ENCODE results near the gene IGSF3.

The IGSF3 gene

DNA sequence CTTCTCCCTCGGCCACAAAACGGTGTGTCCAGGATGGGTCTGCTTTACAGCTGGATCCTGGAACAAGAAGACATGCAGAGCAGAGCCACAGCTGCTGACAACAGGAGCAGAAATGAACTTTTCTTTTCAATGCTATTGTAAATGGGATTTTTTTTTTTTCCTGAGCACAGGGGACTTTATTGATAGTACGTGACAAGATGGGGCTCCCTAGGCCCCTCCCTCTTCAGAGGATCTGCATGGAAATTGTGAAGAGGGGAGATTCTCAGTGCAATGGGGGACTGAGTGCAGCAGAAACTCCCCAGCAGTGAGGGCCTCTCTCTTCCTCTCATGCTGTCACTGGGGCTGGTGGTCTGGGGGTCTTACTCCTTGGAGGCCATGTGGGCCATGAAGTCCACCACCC is 45.9 kb upstream of the IGSF3 start:
- no peaks in the 10 kb centered on the region for H3K9me3 ChIP-seq (ENCODE audit: insufficient read depth, low read length, severe bottlenecking)
- no peak overlapping the region for H3K4me3 ChIP-seq (ENCODE audit: low read depth in 1 of 2, low read length in 2 of 2)
- TF ChIP-seq EZH2 (IDR thresholded peaks at IDR 0.05; ENCODE audit: borderline replicate concordance, low read depth, low read length, severe bottlenecking), result no peak
- no peak for TF ChIP-seq CTCF (IDR thresholded peaks at IDR 0.05; ENCODE audit: borderline replicate concordance, extremely low read depth, low read length, poor library complexity, severe bottlenecking)
- H3K79me2 ChIP-seq (ENCODE audit: insufficient read depth, low read length), result no peaks in the 10 kb centered on the region
- DNase-seq (no peak), ATAC-seq (ENCODE audit: insufficient read depth, low read depth) (no peak)
- H4K20me1 ChIP-seq (ENCODE audit: insufficient read depth, low read length), result no peaks in the 10 kb centered on the region
- H3K4me2 ChIP-seq (ENCODE audit: insufficient read depth, low read length), result no peak overlapping the region
- 0 out of 2 replicates have a peak, but pooled peaks cover 3% of the 10 kb centered on the region for H3K4me1 ChIP-seq (ENCODE audit: insufficient read depth, low read length)
- no peak overlapping the region for H3K9ac ChIP-seq (ENCODE audit: low read depth, low read length)
- no peaks in the 10 kb centered on the region for H3K27me3 ChIP-seq (ENCODE audit: insufficient read depth, low read length, poor library complexity)
- no peaks in the 10 kb centered on the region for H3K36me3 ChIP-seq (ENCODE audit: insufficient read depth, low read length)
- H3K27ac ChIP-seq (ENCODE audit: low read length), result no peak overlapping the region
- no peak overlapping the region for H2AFZ ChIP-seq (ENCODE audit: low read depth, low read length)

DNA sequence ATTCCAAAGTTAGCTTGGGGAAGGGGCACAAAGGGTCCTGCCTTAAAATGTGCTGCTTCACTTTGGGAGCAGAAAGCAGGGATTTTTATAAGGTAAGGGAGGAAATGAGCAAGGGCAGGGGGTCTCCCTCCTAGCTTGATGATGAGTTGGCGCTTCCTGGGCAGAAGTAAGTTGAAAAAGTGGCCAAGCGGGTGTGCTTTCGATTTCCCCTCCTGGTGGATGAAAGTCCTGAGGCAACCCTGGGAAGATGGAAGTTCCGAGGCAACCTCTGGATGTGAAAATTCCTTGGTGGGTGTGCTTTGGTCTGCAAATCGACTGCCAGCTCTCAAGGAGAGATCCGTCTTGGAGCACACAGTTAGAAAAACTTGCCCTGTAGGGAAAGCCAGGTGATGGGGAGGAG is 45.0 kb upstream of the IGSF3 start:
- Histone ChIP-seq H2AFZ (ENCODE audit: low read depth, low read length) (no peak overlapping the region), H3K36me3 (ENCODE audit: insufficient read depth, low read length) (no peaks in the 10 kb centered on the region), H3K27ac (ENCODE audit: low read length) (no peak overlapping the region)

GRCh38 chr1:116711263-116711840 is 43.8 kb upstream of the IGSF3 start:
- no peaks in the 10 kb centered on the region for H3K27me3 ChIP-seq (ENCODE audit: insufficient read depth, low read length, poor library complexity)
- H3K4me2 ChIP-seq (ENCODE audit: insufficient read depth, low read length), result no peak overlapping the region
- H3K9ac ChIP-seq (ENCODE audit: low read depth, low read length), result no peak overlapping the region
- H3K36me3 ChIP-seq (ENCODE audit: insufficient read depth, low read length), result no peaks in the 10 kb centered on the region
- H3K4me1 ChIP-seq (ENCODE audit: insufficient read depth, low read length), result 0 out of 2 replicates have a peak, but pooled peaks cover 3% of the 10 kb centered on the region
- no peaks in the 10 kb centered on the region for H3K79me2 ChIP-seq (ENCODE audit: insufficient read depth, low read length)
- no peak overlapping the region for H3K27ac ChIP-seq (ENCODE audit: low read length)
- ATAC-seq (ENCODE audit: insufficient read depth, low read depth), result peak; percentile 87
- TF ChIP-seq CTCF (IDR thresholded peaks at IDR 0.05; ENCODE audit: borderline replicate concordance, extremely low read depth, low read length, poor library complexity, severe bottlenecking) (no peak), EZH2 (IDR thresholded peaks at IDR 0.05; ENCODE audit: borderline replicate concordance, low read depth, low read length, severe bottlenecking) (no peak)
- no peak overlapping the region for H3K4me3 ChIP-seq (ENCODE audit: low read depth in 1 of 2, low read length in 2 of 2)
- peak; percentile 45 for DNase-seq
- peak overlapping the region; percentile 36; the same call in 1 of the 2 replicates for H2AFZ ChIP-seq (ENCODE audit: low read depth, low read length)
- no peaks in the 10 kb centered on the region for H4K20me1 ChIP-seq (ENCODE audit: insufficient read depth, low read length)
- H3K9me3 ChIP-seq (ENCODE audit: insufficient read depth, low read length, severe bottlenecking), result peaks cover 5% of the 10 kb centered on the region

More for the DNA sequence above, 45.0 kb upstream of the IGSF3 start:
- H3K27me3 ChIP-seq (ENCODE audit: insufficient read depth, low read length, poor library complexity), result no peaks in the 10 kb centered on the region
- DNase-seq, result no peak
- no peaks in the 10 kb centered on the region for H4K20me1 ChIP-seq (ENCODE audit: insufficient read depth, low read length)
- H3K79me2 ChIP-seq (ENCODE audit: insufficient read depth, low read length), result no peaks in the 10 kb centered on the region
- TF ChIP-seq EZH2 (IDR thresholded peaks at IDR 0.05; ENCODE audit: borderline replicate concordance, low read depth, low read length, severe bottlenecking) (no peak), CTCF (IDR thresholded peaks at IDR 0.05; ENCODE audit: borderline replicate concordance, extremely low read depth, low read length, poor library complexity, severe bottlenecking) (no peak)
- no peak overlapping the region for H3K4me2 ChIP-seq (ENCODE audit: insufficient read depth, low read length)
- ATAC-seq (ENCODE audit: insufficient read depth, low read depth), result no peak
- H3K4me1 ChIP-seq (ENCODE audit: insufficient read depth, low read length), result 0 out of 2 replicates have a peak, but pooled peaks cover 3% of the 10 kb centered on the region
- H3K9me3 ChIP-seq (ENCODE audit: insufficient read depth, low read length, severe bottlenecking), result no peaks in the 10 kb centered on the region
- no peak overlapping the region for H3K4me3 ChIP-seq (ENCODE audit: low read depth in 1 of 2, low read length in 2 of 2)
- H3K9ac ChIP-seq (ENCODE audit: low read depth, low read length), result no peak overlapping the region
